Natural killer cell (primary cell): ENCODE data around the gene TJAP1. TPM values are rescaled to one million over a fixed set of nuclear protein-coding genes. Genes with fewer than 3 reads are reported as not detected.

Source experiments
- ATAC-seq, 3 donors: fragments of 150-1000 bp in 2 of 3; fragments of 200-7000 bp in 1 of 3; cut with Tn5 transposase; 1 replicate in 1 of 3; 2 replicates in 2 of 3; pipeline ENCODE4 v1.10.0; 2021; ENCODE audit warnings: mild to moderate bottlenecking in 2 of 3, moderate library complexity in 2 of 3
- DNase-seq, 2 donors: peaks; one replicate each; pipeline versions ENCODE4 v3.0.0 to v3.0.0-alpha.2; 2013 to 2021; ENCODE audit warnings: mixed read lengths in 1 of 2
- H3K27ac ChIP-seq: one replicate; pipeline ENCODE4 v1.5.1; 2013; ENCODE audit warnings: mild to moderate bottlenecking, low read length
- H3K27me3 ChIP-seq: one replicate; pipeline ENCODE4 v1.6.1; 2013; ENCODE audit warnings: low read length; ENCODE audit not compliant: control insufficient read depth, insufficient read depth
- H3K36me3 ChIP-seq: one replicate; pipeline ENCODE4 v1.6.1; 2013; ENCODE audit warnings: low read length; ENCODE audit not compliant: control insufficient read depth, insufficient read depth
- H3K4me1 ChIP-seq: one replicate; pipeline ENCODE4 v1.6.1; 2013; ENCODE audit warnings: low read length; ENCODE audit not compliant: control insufficient read depth, insufficient read depth
- H3K4me3 ChIP-seq: one replicate; pipeline ENCODE4 v1.5.1; 2013; ENCODE audit warnings: low read length
- H3K9me3 ChIP-seq: one replicate; pipeline ENCODE4 v1.6.1; 2013; ENCODE audit warnings: low read length; ENCODE audit not compliant: control insufficient read depth, insufficient read depth
- H3K27ac Mint-ChIP-seq, 2 donors: one replicate each; pipeline ENCODE4 v1.8.0; 2022; ENCODE audit warnings: mild to moderate bottlenecking in 2 of 2, mixed read lengths in 2 of 2, moderate library complexity in 1 of 2
- H3K27me3 Mint-ChIP-seq, 2 donors: one replicate each; pipeline ENCODE4 v1.8.0; 2022; ENCODE audit warnings: low read depth in 2 of 2, mixed read lengths in 2 of 2
- H3K36me3 Mint-ChIP-seq: one replicate; pipeline ENCODE4 v1.8.0; 2022; ENCODE audit warnings: mixed read lengths
- H3K4me1 Mint-ChIP-seq, 2 donors: one replicate each; pipeline ENCODE4 v1.8.0; 2022; ENCODE audit warnings: mixed read lengths in 2 of 2
- H3K4me3 Mint-ChIP-seq: one replicate; pipeline ENCODE4 v1.8.0; 2022; ENCODE audit warnings: mild to moderate bottlenecking, moderate library complexity, mixed read lengths
- H3K9me3 Mint-ChIP-seq, 2 donors: one replicate each; pipeline ENCODE4 v1.8.0; 2022; ENCODE audit warnings: mixed read lengths in 2 of 2
- CTCF ChIP-seq: fragments of 200-600 bp; IDR thresholded peaks from one replicate; pipeline ENCODE4 v1.8.0; 2022; ENCODE audit warnings: antibody characterized with exemption
- WGBS: methylation state at CpG from one replicate; pipeline ENCODE4 v1.1.7; 2013; ENCODE audit warnings: missing lambda C conversion rate; ENCODE audit not compliant: insufficient coverage; 5-methylcytosine and 5-hydroxymethylcytosine counted together
- intact Hi-C: fragments of 100-400 bp; cut with micrococcal nuclease; formaldehyde crosslinking; loops from one replicate; pipeline ENCODE4 v1.14.2; 2022
- total RNA-seq, 4 donors: library from RNA; stranded (reverse); fragments of 120-200 nt in 1 of 4; gene quantifications; one replicate each; pipeline versions ENCODE4 v1.2.3 to v1.2.4, GENCODE V29; 2013 to 2022

Gene TJAP1
- total RNA-seq, 3 donors from 2014 or later (not counting 1 experiment from before 2014, with no cell fraction given) = 26.7 to 33.8 (median 29.9) TPM

- H3K27me3 Mint-ChIP-seq = no peaks in the 10 kb centered on the region
- ATAC-seq = peak; percentile 61 to 77 (median 77)
- Histone ChIP-seq H3K9me3 (no peaks in the 10 kb centered on the region), H3K27me3 (no peaks in the 10 kb centered on the region), H3K4me1 (peaks cover 19% of the 10 kb centered on the region), H3K27ac (no peak overlapping the region), H3K36me3 (peaks cover 20% of the 10 kb centered on the region), H3K4me3 (no peak overlapping the region)
- TF ChIP-seq CTCF = no peak
- peak in 1 of 2 donors; percentile 65 for DNase-seq
- peaks cover 20% of the 10 kb centered on the region in 2 donors for H3K4me1 Mint-ChIP-seq
- H3K9me3 Mint-ChIP-seq = no peaks in the 10 kb centered on the region
- intact Hi-C loops = no loop called here
- peak overlapping the region; percentile 48 to 80 for H3K27ac Mint-ChIP-seq
- H3K4me3 Mint-ChIP-seq = peak overlapping the region; percentile 69
- WGBS = 68% methylated on average over 4 of the region's 4 CpGs
- H3K36me3 Mint-ChIP-seq = no peaks in the 10 kb centered on the region
Measured at GRCh38 chr6:43495409-43495941, 18.1 kb downstream of the TJAP1 start.

GRCh38 chr6:43496370-43497128 lies 19.2 kb downstream of the TJAP1 start:
- ATAC-seq = peak in 2 of 3 donors; percentile 51 to 53
- no peaks in the 10 kb centered on the region for H3K9me3 Mint-ChIP-seq
- intact Hi-C loops = no loop called here
- no peak overlapping the region for H3K27ac Mint-ChIP-seq
- peak in 1 of 2 donors; percentile 45 for DNase-seq
- Histone ChIP-seq H3K27me3 (no peaks in the 10 kb centered on the region), H3K4me3 (no peak overlapping the region), H3K36me3 (peaks cover 30% of the 10 kb centered on the region), H3K27ac (no peak overlapping the region), H3K9me3 (no peaks in the 10 kb centered on the region), H3K4me1 (peaks cover 19% of the 10 kb centered on the region)
- H3K36me3 Mint-ChIP-seq = no peaks in the 10 kb centered on the region
- H3K27me3 Mint-ChIP-seq = no peaks in the 10 kb centered on the region
- no peak overlapping the region for H3K4me3 Mint-ChIP-seq
- H3K4me1 Mint-ChIP-seq = peaks cover 20% of the 10 kb centered on the region in 2 donors
- 94% methylated on average over 18 of the region's 18 CpGs for WGBS
- TF ChIP-seq CTCF = no peak

- Mint-ChIP-seq H3K4me3 (no peak overlapping the region), H3K27me3 (no peaks in the 10 kb centered on the region), H3K36me3 (no peaks in the 10 kb centered on the region), H3K4me1 (peaks cover 20% of the 10 kb centered on the region in 2 donors), H3K9me3 (no peaks in the 10 kb centered on the region), H3K27ac (no peak overlapping the region)
- Histone ChIP-seq H3K4me1 (peaks cover 19% of the 10 kb centered on the region), H3K9me3 (no peaks in the 10 kb centered on the region), H3K36me3 (peaks cover 34% of the 10 kb centered on the region), H3K27me3 (no peaks in the 10 kb centered on the region), H3K27ac (no peak overlapping the region), H3K4me3 (no peak overlapping the region)
- intact Hi-C loops = no loop called here
- no peak for ATAC-seq
- WGBS = 98% methylated on average over 2 of the region's 6 CpGs
- no peak for DNase-seq
- no peak for TF ChIP-seq CTCF
Measured at GRCh38 chr6:43497129-43497396, 19.7 kb downstream of the TJAP1 start.
